Measurements from ENCODE around the gene CLTA.

Gene CLTA

GRCh38 chr9:36213989-36214388, 23.3 kb downstream of the CLTA start:
- Histone ChIP-seq H4K20me1 (ENCODE audit: insufficient read depth, low read length) (no peaks in the 10 kb centered on the region), H3K27me3 (ENCODE audit: insufficient read depth, low read length) (no peaks in the 10 kb centered on the region), H3K79me2 (ENCODE audit: insufficient read depth, low read length) (0 out of 2 replicates have a peak, but pooled peaks cover 3% of the 10 kb centered on the region), H3K36me3 (ENCODE audit: insufficient read depth, low read length) (peaks cover 87% of the 10 kb centered on the region), H2AFZ (ENCODE audit: low read length) (no peak overlapping the region), H3K9me3 (ENCODE audit: low read length) (no peaks in the 10 kb centered on the region), H3K4me2 (ENCODE audit: low read length) (no peak overlapping the region), H3K4me3 (ENCODE audit: low read depth, low read length, poor library complexity, severe bottlenecking) (no peak overlapping the region), H3K27ac (ENCODE audit: low read depth, low read length, poor library complexity, severe bottlenecking) (no peak overlapping the region), H3K4me1 (ENCODE audit: insufficient read depth, low read length, severe bottlenecking) (no peaks in the 10 kb centered on the region), H3K9me2 (ENCODE audit: low read depth, low read length) (no peaks in the 10 kb centered on the region), H3K9ac (ENCODE audit: low read length) (no peak overlapping the region), H3F3A (ENCODE audit: insufficient read depth, low read length) (no peaks in the 10 kb centered on the region)
- TF ChIP-seq CTCF (IDR thresholded peaks at IDR 0.05; ENCODE audit: low read length) (no peak), EZH2 (IDR thresholded peaks at IDR 0.05; ENCODE audit: borderline replicate concordance, low read length) (no peak)

GRCh38 chr9:36214571-36214970, 23.9 kb downstream of the CLTA start:
- no peaks in the 10 kb centered on the region for H4K20me1 ChIP-seq (ENCODE audit: insufficient read depth, low read length)
- no peak overlapping the region for H3K9ac ChIP-seq (ENCODE audit: low read length)
- H2AFZ ChIP-seq (ENCODE audit: low read length): no peak overlapping the region
- TF ChIP-seq EZH2 (IDR thresholded peaks at IDR 0.05; ENCODE audit: borderline replicate concordance, low read length): no peak
- TF ChIP-seq CTCF (IDR thresholded peaks at IDR 0.05; ENCODE audit: low read length): no peak
- H3K36me3 ChIP-seq (ENCODE audit: insufficient read depth, low read length): peaks cover 87% of the 10 kb centered on the region
- no peak overlapping the region for H3K4me3 ChIP-seq (ENCODE audit: low read depth, low read length, poor library complexity, severe bottlenecking)
- H3K4me2 ChIP-seq (ENCODE audit: low read length): no peak overlapping the region
- no peaks in the 10 kb centered on the region for H3K79me2 ChIP-seq (ENCODE audit: insufficient read depth, low read length)
- H3K9me2 ChIP-seq (ENCODE audit: low read depth, low read length): no peaks in the 10 kb centered on the region
- H3K27ac ChIP-seq (ENCODE audit: low read depth, low read length, poor library complexity, severe bottlenecking): no peak overlapping the region
- no peaks in the 10 kb centered on the region for H3K9me3 ChIP-seq (ENCODE audit: low read length)
- no peaks in the 10 kb centered on the region for H3K27me3 ChIP-seq (ENCODE audit: insufficient read depth, low read length)
- H3K4me1 ChIP-seq (ENCODE audit: insufficient read depth, low read length, severe bottlenecking): no peaks in the 10 kb centered on the region
- no peaks in the 10 kb centered on the region for H3F3A ChIP-seq (ENCODE audit: insufficient read depth, low read length)

- Histone ChIP-seq H3K27ac (ENCODE audit: low read depth, low read length, poor library complexity, severe bottlenecking) (no peak overlapping the region), H3K9me3 (ENCODE audit: low read length) (peaks cover under 1% of the 10 kb centered on the region; the same call in 1 of the 2 replicates), H3K36me3 (ENCODE audit: insufficient read depth, low read length) (peaks cover 85% of the 10 kb centered on the region), H3K27me3 (ENCODE audit: insufficient read depth, low read length) (no peaks in the 10 kb centered on the region), H3K79me2 (ENCODE audit: insufficient read depth, low read length) (no peaks in the 10 kb centered on the region), H2AFZ (ENCODE audit: low read length) (no peak overlapping the region), H3K4me3 (ENCODE audit: low read depth, low read length, poor library complexity, severe bottlenecking) (no peak overlapping the region), H3F3A (ENCODE audit: insufficient read depth, low read length) (no peaks in the 10 kb centered on the region), H3K9me2 (ENCODE audit: low read depth, low read length) (no peaks in the 10 kb centered on the region), H3K9ac (ENCODE audit: low read length) (no peak overlapping the region), H4K20me1 (ENCODE audit: insufficient read depth, low read length) (no peaks in the 10 kb centered on the region), H3K4me2 (ENCODE audit: low read length) (no peak overlapping the region), H3K4me1 (ENCODE audit: insufficient read depth, low read length, severe bottlenecking) (no peaks in the 10 kb centered on the region)
- no peak for TF ChIP-seq EZH2 (IDR thresholded peaks at IDR 0.05; ENCODE audit: borderline replicate concordance, low read length)
- TF ChIP-seq CTCF (IDR thresholded peaks at IDR 0.05; ENCODE audit: low read length): no peak
These were observed 26.7 kb downstream of the CLTA start for GRCh38 chr9:36217256-36217968.

Data from OCI-LY1 (cell line).